Right atrium auricular region (tissue), 2 donors: Measurements from ENCODE around the gene ADCY2. TPM values are rescaled to one million over a fixed set of nuclear protein-coding genes. Genes with fewer than 3 reads are reported as not detected.

ENCODE experiments used
- DNase-seq: peaks from one replicate; pipeline ENCODE4 v3.0.0-alpha.2; 2019; ENCODE audit warnings: low spot score
- H3K27ac ChIP-seq, 2 donors: fragments of 200-600 bp; sonication (generic); 1 replicate in 1 of 2; 2 replicates in 1 of 2; pipeline ENCODE4 v1.5.1; 2016 to 2019
- H3K27me3 ChIP-seq, 2 donors: fragments of 200-600 bp; sonication (generic); one replicate each; pipeline versions ENCODE4 v1.5.1 to v1.6.0; 2017 to 2019
- H3K36me3 ChIP-seq: fragments of 200-600 bp; sonication (generic); one replicate; pipeline ENCODE4 v1.5.1; 2016
- H3K4me1 ChIP-seq, 2 donors: fragments of 200-600 bp; sonication (generic); one replicate each; pipeline versions ENCODE4 v1.5.1 to v1.6.0; 2017 to 2019
- H3K4me3 ChIP-seq, 2 donors: fragments of 200-600 bp; sonication (generic); 1 replicate in 1 of 2; 2 replicates in 1 of 2; pipeline ENCODE4 v1.5.1; 2017 to 2019; ENCODE audit warnings: mild to moderate bottlenecking in 1 of 2, moderate library complexity in 1 of 2
- H3K9me3 ChIP-seq, 2 donors: fragments of 200-600 bp; sonication (generic); one replicate each; pipeline ENCODE4 v1.5.1; 2019
- total RNA-seq, 2 donors: library from RNA; depleted of rRNA; stranded (reverse); fragments of >200 nt; gene quantifications; one replicate each; pipeline ENCODE4 v1.1.0, GENCODE V29; 2016
- TF ChIP-seq, protein P1 (sequence below), 2 donors: fragments of 200-600 bp; sonication (generic); IDR thresholded peaks; one replicate each; pipeline ENCODE4 v1.5.1; 2019; ENCODE audit warnings: antibody characterized with exemption in 2 of 2

ADCY2 gene
- total RNA-seq, 2 donors from 2014 or later = 3.3 TPM; not detected in 1

DNA sequence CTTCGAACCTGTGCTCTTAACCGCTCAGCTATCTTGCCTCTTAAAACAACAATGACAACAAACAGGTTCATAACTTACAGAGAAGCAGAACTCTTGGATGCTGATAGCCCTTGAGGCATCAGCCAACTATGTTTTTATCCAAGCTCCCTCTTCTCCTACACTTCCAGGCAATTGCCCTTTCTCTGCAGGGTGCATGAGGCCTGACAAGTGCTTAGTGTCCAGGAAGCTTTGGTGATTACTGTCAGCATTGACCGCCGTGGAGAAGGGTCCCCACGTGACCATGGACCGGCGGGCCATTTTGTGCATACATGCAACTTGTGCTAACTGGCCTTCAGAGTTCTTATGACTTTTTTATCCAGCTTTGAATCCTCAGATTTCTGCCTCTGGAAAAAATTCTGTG lies 71.2 kb downstream of the ADCY2 start:
- Histone ChIP-seq H3K27me3 (no peaks in the 10 kb centered on the region), H3K36me3 (no peaks in the 10 kb centered on the region), H3K4me3 (no peak overlapping the region), H3K27ac (no peak overlapping the region), H3K4me1 (no peaks in the 10 kb centered on the region), H3K9me3 (peaks cover 0 to 5% of the 10 kb centered on the region in 2 donors)
- TF ChIP-seq, protein P1, sequence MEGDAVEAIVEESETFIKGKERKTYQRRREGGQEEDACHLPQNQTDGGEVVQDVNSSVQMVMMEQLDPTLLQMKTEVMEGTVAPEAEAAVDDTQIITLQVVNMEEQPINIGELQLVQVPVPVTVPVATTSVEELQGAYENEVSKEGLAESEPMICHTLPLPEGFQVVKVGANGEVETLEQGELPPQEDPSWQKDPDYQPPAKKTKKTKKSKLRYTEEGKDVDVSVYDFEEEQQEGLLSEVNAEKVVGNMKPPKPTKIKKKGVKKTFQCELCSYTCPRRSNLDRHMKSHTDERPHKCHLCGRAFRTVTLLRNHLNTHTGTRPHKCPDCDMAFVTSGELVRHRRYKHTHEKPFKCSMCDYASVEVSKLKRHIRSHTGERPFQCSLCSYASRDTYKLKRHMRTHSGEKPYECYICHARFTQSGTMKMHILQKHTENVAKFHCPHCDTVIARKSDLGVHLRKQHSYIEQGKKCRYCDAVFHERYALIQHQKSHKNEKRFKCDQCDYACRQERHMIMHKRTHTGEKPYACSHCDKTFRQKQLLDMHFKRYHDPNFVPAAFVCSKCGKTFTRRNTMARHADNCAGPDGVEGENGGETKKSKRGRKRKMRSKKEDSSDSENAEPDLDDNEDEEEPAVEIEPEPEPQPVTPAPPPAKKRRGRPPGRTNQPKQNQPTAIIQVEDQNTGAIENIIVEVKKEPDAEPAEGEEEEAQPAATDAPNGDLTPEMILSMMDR (IDR thresholded peaks at IDR 0.05) = no peak
- DNase-seq = no peak

DNA sequence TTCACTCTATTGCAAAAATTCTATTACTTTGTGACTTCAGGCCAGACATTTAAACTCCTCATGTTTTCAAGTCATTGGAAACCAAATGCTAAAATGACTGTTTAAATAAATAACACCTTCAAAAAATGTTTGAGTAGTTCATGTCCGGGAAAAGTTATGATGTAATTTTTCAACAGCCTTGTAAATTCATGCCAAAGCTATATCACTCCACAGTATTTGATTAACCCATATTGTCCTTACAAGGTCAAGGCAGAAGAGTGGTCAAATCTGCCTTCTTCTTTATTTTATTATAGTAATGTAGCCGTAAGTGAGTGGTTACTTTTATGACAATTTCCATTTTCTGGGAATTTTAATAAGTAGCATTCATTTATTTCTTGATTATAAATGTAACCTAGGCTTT lies 72.8 kb downstream of the ADCY2 start:
- no peak overlapping the region for H3K4me3 ChIP-seq
- no peaks in the 10 kb centered on the region for H3K27me3 ChIP-seq
- TF ChIP-seq, protein P1 (IDR thresholded peaks at IDR 0.05) = no peak
- H3K27ac ChIP-seq = no peak overlapping the region
- DNase-seq = no peak
- no peaks in the 10 kb centered on the region for H3K36me3 ChIP-seq
- H3K4me1 ChIP-seq = no peaks in the 10 kb centered on the region
- H3K9me3 ChIP-seq = peaks cover 0 to 5% of the 10 kb centered on the region in 2 donors

DNA sequence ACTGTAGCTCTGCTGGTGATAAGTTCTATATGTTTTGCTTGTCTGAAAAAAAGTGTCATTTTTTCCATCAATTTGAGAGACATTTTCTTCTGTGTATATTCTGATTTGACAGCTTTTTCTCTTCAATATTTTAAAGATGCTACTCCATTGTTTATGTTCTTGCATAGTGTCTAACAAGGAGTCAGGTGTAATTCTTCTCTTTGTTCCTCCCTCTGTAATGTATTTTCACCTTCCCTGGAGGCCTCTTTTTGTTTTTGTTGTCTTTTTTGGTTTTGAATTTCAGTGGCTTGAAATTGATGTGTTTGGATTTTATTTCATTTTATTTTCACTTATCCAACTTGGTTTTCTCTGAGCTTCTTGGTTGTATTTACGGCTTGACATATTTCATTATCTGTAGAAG lies 75.8 kb downstream of the ADCY2 start:
- no peak overlapping the region for H3K4me3 ChIP-seq
- no peaks in the 10 kb centered on the region for H3K27me3 ChIP-seq
- H3K9me3 ChIP-seq = peaks cover 0 to 5% of the 10 kb centered on the region in 2 donors
- TF ChIP-seq, protein P1 (IDR thresholded peaks at IDR 0.05) = no peak
- no peaks in the 10 kb centered on the region for H3K4me1 ChIP-seq
- H3K27ac ChIP-seq = no peak overlapping the region
- DNase-seq = no peak
- no peaks in the 10 kb centered on the region for H3K36me3 ChIP-seq

DNA sequence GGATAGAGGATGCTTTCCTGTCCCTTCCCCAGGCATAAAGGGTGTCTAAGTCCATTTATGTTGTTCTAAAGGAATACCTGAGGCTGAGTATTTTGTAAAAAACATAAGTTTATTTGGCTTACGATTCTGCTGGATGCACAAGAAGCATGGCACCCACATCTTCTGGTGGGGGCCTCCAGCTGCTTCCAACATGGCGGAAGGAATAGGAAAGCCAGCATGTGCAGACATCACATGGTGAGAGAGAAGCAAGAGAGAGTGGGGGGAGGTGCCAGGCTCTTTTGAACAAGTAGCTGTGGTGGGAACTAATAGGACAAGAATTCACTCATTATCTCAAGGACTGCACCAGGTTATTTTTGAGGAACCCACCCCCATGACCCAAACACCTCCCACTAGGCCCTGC lies 77.2 kb downstream of the ADCY2 start:
- Histone ChIP-seq H3K27ac (no peak overlapping the region), H3K36me3 (no peaks in the 10 kb centered on the region), H3K4me1 (no peaks in the 10 kb centered on the region), H3K27me3 (no peaks in the 10 kb centered on the region), H3K9me3 (peaks cover 0 to 5% of the 10 kb centered on the region in 2 donors), H3K4me3 (no peak overlapping the region)
- DNase-seq = no peak
- TF ChIP-seq, protein P1 (IDR thresholded peaks at IDR 0.05) = no peak

DNA sequence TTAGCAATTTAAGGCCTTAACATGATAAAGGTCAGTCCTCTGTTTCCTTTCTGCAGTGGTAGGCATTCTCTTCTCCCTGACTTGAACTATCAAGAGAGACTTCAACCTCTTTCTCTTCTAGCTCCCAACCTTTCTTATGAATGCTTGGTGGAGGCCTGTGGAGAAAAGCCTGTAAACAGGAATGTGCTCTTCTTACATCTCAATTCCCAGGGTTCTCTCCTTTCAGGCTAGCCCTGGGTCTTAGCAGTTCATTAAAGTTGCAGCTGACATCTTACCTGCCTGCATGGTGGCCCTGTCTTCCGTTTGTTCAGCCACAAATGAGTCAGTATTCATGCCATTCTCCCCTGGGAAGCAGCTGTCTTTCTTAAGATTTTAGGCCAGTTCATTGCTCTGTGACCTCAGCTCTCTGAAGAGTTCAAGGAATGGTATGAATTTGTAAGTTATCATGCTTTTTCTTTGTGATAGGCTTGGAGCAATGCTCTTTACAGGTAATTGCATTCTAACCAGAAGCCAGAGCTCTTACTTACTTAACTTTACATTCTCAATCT lies 77.8 kb downstream of the ADCY2 start:
- no peaks in the 10 kb centered on the region for H3K27me3 ChIP-seq
- H3K27ac ChIP-seq = no peak overlapping the region
- H3K4me3 ChIP-seq = no peak overlapping the region
- no peak for DNase-seq
- TF ChIP-seq, protein P1 (IDR thresholded peaks at IDR 0.05) = no peak
- no peaks in the 10 kb centered on the region for H3K4me1 ChIP-seq
- no peaks in the 10 kb centered on the region for H3K36me3 ChIP-seq
- H3K9me3 ChIP-seq = peaks cover 0 to 5% of the 10 kb centered on the region in 2 donors

DNA sequence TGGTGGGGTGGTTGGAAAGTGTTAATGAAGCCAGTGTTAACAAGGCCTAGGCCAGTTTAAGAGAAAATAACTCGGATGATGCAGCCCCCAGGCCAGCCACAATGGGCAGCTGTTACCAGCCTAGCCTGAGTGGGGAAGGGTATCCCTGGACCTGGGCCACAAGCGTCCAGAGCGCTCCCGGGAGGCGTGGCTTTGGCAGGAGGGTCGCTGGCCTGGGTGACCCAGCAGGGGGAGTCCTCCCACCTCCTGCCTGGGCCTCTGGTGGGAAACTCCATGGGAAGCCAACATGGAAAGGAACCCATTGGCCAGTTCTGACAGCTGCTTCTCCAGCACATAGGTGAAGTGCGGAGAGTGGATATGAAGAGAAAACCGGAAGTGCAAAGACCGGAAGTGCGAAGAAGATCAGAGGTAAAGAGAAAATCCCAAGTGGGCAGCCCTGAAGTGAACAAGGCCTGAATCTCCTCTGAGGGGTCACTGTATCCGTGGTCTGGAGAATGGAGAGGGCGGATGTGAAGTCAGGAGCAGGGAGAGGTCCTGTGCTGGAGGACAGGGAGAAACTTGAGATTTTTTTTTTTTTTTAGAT lies 79.0 kb downstream of the ADCY2 start:
- Histone ChIP-seq H3K27me3 (no peaks in the 10 kb centered on the region), H3K4me3 (no peak overlapping the region), H3K27ac (no peak overlapping the region), H3K4me1 (no peaks in the 10 kb centered on the region), H3K36me3 (no peaks in the 10 kb centered on the region), H3K9me3 (peaks cover 0 to 5% of the 10 kb centered on the region in 2 donors)
- TF ChIP-seq, protein P1 (IDR thresholded peaks at IDR 0.05) = no peak
- DNase-seq = no peak
